GM12873 (cell line): ENCODE data around the gene C16orf86.

ENCODE experiments used
- TF ChIP-seq, protein P1 (sequence below): IDR thresholded peaks from 2 replicates; pipeline ENCODE4 v1.5.1; 2012; ENCODE audit warnings: low read depth, mild to moderate bottlenecking, moderate library complexity, low read length, control low read depth; ENCODE audit not compliant: insufficient read depth; ENCODE audit errors: missing control alignments

The C16orf86 gene

DNA sequence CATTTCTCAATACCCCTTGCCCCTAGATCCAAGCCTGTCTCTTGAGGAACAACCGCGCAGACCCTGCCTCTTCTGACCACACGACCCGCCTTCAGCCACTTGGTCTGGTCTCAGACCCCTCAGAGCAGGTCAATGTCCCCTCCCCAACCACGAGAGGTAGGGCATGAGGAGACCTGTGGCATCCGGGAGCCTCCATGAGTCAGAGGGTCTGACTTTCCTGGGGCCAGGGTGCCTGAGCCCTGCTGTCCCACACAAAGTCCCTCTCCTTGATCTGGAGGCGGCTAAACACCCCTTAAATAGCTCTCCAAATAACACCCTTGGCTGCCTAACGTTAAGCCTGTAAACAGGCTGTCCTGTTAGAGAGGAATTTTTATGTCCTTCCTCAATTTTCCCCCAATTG, 16.6 kb upstream of the C16orf86 start:
- TF ChIP-seq, protein P1, sequence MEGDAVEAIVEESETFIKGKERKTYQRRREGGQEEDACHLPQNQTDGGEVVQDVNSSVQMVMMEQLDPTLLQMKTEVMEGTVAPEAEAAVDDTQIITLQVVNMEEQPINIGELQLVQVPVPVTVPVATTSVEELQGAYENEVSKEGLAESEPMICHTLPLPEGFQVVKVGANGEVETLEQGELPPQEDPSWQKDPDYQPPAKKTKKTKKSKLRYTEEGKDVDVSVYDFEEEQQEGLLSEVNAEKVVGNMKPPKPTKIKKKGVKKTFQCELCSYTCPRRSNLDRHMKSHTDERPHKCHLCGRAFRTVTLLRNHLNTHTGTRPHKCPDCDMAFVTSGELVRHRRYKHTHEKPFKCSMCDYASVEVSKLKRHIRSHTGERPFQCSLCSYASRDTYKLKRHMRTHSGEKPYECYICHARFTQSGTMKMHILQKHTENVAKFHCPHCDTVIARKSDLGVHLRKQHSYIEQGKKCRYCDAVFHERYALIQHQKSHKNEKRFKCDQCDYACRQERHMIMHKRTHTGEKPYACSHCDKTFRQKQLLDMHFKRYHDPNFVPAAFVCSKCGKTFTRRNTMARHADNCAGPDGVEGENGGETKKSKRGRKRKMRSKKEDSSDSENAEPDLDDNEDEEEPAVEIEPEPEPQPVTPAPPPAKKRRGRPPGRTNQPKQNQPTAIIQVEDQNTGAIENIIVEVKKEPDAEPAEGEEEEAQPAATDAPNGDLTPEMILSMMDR = no peak

- TF ChIP-seq, protein P1 = no peak
Observed at GRCh38 chr16:67651039-67651438, 15.6 kb upstream of the C16orf86 start.

- TF ChIP-seq, protein P1 = no peak
Observed at GRCh38 chr16:67651847-67652246, 14.8 kb upstream of the C16orf86 start.

DNA sequence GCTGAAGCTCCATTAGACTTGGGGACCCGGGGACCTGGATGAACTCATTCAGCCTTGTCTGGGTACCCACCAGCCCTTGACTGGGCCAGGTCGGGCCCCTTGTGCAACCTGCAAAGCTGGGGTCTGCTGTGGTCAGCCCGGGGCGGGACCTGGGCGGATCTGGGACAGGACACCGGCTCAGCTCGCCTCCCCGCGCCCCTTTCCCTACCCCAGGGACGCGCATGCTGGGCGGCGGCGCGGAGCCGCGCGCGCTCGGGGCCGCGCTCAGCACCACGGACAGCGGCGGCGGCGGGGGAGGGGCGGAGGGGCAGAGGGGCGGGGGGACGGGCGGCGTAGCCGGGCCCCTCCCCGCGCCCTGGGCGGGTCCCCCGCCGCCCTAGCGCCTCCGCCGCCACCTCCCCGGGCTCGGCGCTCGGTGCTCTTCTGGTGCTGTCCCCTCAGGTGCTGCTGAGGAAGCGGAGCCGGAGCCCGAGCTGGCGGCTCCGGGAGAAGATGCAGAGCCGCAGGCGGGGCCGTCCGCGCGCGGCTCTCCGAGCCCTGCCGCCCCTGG, 14.0 kb upstream of the C16orf86 start:
- TF ChIP-seq, protein P1 = no peak

- TF ChIP-seq, protein P1 = no peak
Observed at GRCh38 chr16:67653128-67653788, 13.4 kb upstream of the C16orf86 start.

GRCh38 chr16:67653789-67654402, 12.7 kb upstream of the C16orf86 start:
- TF ChIP-seq, protein P1 = no peak

GRCh38 chr16:67654403-67654911, 12.2 kb upstream of the C16orf86 start:
- TF ChIP-seq, protein P1 = no peak
